Activated effector memory CD4-positive, alpha-beta T cell treated with anti-CD3 and anti-CD28 coated beads, Interleukin-2, amount 50 U/mL, for 16 hours (primary cell): ENCODE data around the gene FREM1.
"Not testable (repeated sequence)": the region's sequence is repeated elsewhere in the genome, so short reads cannot be mapped to it uniquely, and the experiment has no call there.

ENCODE experiments used
- DNase-seq: peaks from one replicate; pipeline ENCODE4 v3.0.0-alpha.2; 2020

FREM1 gene, protein sequence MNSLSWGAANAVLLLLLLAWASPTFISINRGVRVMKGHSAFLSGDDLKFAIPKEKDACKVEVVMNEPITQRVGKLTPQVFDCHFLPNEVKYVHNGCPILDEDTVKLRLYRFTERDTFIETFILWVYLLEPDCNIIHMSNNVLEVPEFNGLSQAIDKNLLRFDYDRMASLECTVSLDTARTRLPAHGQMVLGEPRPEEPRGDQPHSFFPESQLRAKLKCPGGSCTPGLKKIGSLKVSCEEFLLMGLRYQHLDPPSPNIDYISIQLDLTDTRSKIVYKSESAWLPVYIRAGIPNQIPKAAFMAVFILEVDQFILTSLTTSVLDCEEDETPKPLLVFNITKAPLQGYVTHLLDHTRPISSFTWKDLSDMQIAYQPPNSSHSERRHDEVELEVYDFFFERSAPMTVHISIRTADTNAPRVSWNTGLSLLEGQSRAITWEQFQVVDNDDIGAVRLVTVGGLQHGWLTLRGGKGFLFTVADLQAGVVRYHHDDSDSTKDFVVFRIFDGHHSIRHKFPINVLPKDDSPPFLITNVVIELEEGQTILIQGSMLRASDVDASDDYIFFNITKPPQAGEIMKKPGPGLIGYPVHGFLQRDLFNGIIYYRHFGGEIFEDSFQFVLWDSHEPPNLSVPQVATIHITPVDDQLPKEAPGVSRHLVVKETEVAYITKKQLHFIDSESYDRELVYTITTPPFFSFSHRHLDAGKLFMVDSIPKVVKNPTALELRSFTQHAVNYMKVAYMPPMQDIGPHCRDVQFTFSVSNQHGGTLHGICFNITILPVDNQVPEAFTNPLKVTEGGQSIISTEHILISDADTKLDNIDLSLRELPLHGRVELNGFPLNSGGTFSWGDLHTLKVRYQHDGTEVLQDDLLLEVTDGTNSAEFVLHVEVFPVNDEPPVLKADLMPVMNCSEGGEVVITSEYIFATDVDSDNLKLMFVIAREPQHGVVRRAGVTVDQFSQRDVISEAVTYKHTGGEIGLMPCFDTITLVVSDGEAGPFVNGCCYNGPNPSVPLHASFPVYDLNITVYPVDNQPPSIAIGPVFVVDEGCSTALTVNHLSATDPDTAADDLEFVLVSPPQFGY (N-terminal part only)

DNA sequence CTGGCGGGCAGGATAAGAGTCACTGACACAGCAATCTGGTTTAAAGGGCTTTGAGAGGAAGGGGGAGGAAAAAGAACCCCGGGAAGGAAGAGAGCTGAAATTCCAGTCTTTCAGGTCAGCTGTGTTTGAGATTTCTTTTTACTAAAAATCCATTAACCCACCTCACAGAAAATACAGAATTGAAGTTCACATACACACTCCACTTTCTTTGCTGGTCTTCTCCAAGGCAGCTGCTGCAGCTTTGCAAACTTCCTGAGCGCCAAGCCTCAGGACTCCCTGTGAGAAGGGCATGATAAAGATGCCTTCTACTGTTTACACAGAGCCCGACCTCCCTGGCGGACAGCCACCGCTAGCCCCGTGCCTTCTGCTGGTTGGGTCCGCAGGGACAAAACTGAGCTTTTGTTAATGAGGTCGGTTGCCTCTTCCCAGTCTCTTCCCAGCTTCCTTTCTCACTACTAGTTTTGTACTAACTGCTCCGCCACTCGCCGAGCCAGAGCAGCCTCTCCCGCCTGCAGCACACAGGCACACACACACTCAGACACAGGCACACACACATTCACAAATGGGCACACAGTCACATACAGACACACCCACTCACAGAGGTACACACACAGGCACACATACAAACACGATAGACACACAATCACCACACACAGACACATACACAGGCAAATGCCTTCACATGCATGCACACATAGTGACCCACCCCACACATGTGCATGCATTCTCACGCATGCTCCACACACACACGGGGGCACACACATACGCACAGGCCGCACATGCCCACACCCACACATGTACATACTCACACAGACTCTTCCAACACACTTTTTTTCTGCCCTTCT is at the start of gene FREM1:
FREM1 (minus strand) TSS at position 468 of the 845 bp plus-strand sequence. CDS start 41,451 bp downstream, outside the sequence.
- no peak for DNase-seq

DNA sequence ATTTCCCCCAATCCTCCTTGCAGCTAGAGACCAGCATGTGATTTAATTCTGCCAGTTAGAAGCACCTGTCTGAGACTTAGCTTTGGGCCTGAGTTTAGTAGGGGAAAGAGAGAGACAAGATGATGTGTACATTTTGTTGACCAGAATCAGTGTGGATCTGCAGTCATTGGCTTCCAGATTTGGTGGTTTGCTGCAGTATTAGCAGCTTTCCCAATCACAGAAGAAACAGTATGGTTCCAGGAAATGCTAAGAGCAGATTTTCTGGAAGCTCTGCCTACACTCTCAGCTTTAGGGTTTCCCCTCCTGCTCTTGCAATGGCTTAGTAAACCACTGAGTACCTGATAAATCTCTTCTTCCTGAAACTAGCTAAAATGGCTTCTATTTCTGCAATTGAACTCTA is 48.8 kb upstream of the FREM1 start:
- no peak for DNase-seq

DNA sequence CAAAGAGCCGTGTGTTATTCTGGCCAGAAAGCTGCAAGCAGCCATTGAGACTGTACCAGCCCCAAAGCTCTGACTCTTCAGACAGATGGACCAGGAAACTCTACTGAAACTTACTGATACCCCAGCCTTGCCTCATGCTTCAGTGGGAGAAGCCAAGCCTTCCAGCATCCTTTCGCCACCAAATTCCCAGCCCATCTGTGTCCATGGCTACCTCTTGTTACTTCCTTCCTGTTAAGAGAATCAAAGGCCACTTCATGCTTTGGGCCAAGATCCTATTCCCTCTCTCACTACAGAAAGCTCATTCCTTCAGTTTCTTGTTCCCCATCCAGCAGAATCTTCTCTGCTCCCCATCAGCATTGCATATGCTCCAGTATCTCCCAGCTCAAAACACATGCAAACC is 46.9 kb upstream of the FREM1 start:
- no peak for DNase-seq

DNA sequence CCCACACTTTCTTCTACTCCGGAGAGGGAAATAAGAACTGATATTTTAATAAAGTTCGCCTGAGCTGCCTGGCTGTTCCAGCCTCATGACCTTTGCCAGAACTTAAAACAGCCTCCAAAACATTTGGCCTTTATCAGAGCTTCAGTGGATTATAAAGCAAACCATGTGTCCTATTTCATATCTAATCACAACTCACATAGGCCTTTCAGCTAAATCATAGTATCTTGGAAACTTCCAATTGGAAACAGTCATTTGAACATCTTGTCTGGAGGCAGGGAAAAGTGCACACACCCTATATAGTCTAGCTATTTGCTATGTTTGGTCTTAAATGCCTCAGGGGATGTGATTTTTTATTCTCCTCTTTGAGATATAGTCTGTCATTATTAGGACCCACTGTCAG is 46.0 kb upstream of the FREM1 start:
- DNase-seq: no peak

DNA sequence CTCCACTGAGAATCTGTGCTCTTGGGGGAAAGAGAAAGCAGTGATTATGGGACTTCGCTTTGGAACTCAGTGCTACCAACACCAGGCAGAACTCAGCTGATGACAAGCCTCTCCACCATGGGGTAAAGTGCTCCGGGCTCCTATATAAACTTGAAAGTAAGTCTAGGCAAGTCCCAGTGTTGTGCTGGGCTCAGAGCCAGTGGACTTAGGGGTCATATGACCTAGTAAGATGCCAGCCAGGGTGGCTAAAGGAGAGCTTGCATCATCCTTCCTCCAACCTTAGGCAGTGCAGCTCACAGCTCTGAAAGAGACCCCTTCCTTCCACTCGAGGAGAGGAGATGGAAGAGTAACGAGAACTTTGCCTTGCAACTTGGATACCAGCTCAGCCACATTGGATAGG is 35.1 kb upstream of the FREM1 start:
- DNase-seq: no peak

DNA sequence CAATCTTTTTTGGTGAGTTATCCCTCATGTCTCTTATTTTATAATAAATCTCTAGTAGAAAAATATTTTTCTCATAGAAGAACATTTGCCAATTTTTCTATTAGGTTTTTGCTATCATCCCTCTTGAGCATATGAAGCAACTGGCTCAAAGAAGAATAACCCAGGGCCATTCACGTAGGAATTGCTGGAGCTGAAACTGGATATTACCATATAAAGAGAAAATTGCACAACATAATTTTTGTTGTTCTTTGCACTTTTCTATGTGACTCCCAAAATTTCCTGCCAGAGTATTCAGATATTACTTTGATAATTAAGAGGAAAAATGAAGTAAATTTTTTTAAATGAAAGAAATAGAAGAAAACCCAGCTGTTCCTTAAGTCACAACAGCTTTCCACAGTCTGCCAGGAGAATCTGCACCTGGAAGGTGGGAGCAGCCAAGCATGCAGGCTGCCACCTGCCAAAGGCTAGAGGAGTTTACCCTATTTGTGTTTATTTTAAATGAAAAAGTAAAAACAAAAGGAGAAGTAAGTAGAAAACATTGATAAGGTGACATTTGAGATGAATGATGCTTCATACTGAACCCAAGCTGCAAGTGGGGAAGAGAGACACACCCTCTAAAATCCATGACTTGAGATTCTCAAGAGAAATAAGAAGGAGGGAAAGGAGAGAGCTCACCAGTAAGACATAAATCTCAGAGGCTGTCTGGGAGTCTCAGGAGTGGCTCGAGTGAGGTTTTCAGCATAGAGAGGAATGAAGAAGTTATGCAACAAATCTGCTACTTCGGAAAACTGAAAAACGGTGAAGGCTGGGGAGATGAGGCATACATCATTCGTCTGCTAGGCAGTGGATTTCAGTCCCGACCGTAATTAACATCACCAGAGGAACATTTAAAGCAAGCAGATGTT is 31.5 kb upstream of the FREM1 start:
- no peak for DNase-seq

DNA sequence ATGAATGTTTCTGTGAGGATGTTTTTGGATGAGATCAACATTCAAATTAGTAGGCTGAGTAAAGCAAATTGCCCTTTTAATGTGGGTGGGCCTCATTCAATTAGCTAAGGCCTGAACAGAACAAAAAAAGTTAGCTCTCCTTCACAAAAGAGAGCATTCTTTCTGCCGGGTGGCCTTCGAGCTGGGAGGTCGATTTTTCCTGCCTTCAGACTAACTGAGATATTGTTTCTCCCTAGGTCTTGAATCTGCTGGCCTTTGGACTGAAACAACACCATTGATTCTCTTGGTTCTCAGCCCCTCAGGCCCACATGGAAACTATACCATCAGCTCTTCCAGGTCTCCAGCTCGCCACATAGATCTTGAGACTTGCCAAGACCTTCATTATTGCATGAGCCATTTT is 29.1 kb upstream of the FREM1 start:
- DNase-seq: no peak

DNA sequence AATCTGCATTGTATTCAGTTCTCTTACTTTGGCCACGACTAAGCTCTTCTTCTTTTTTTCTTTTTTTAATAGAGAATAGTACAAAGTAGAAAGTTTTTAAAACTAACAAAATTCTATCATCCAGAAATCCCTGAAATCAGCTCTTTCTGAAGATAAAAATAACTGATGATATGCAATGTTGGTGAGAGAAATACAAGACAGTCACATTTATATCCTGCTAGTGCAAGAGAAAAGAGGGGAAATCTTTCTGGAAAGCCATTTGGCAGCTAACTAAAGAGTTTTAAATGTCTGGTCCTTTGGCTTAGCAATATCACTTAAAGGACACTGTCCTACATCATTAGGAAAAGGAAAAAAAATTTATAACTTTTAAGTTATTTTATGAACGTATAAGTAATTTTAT is 27.0 kb upstream of the FREM1 start:
- DNase-seq: no peak

DNA sequence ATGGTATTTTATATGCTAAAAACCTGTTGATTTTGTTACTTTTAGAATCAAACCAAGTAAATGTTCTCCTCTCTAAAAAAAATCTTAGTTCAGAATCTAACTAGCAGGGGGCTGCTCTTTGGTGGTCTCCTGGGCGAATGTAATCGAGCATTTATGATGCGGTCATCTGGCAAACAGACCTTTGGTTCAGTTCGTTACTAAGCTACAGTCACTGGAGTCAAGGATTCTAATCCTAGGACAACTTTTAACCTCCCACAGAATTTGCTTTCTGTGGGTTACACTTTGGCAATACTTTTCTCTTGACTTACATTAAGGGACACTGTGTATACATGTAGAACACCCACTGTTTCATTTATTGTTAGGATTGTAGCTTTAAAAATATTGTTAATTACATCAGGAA is 26.3 kb upstream of the FREM1 start:
- DNase-seq: no peak

DNA sequence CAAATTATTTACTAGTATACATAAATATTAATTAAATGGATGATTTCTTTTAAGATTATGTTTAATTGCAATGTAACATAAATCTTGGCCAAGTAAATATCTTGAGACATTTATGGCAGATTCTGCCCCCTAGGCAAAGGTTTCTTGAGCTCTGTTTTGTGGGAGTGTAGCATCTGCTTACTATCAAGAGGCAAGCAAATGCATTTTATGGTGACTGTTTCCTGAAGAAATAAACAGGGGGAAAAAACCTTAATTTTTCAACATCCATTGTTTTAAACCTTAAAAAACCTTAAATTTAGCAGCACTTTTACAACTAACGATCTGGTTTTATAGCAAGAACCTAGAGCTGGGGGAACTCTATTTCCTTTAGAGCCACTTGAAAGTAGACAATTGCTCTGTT is 25.7 kb upstream of the FREM1 start:
- no peak for DNase-seq

DNA sequence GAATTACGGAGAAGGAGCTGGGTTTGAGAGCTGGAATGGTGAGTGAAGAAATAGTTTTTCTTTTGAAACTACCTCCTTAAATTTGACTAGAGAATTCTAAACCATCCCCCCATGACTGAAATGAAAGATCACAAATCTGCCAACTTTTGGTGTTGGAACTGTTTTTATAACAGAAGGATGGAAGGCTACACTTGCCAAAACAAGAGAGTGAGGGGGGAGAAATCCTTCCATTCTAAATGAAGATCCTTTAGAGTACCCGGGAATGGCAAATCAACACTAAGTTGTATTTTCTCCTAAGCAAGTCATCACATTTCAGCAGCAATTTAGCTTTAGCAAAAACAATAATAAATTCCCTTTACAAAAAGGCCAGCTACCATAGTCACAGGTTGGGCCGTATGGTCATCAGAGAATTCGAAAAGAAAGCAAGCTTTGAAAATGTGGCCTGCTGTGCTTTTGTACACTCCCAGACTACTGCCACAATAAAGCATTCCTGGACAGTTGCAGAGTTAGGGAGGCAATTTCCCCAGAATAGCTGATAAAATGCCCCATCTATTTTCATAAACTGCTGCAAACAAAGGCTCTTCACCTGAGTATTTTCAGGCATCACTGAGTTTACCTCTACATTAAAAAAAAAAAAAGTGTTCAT is 25.0 kb upstream of the FREM1 start:
- no peak for DNase-seq

DNA sequence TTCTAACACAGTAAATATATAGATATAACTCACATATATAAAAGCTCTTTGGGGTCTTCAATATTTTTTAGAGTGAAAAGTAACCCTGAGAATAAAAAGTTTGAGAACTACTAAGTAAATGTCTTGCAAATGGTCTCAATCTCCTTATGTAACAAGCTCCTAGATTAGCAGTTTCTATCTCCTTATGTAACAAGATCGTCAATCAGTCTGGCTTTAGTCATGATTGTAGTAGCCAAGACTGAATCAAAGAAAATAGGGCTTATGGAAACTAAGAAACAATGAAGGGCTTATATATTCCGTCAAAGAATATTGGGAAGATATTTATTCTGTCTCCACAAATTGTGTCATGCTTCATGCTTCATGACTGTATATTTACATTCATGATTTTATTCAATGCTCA is 22.4 kb upstream of the FREM1 start:
- DNase-seq: no peak

DNA sequence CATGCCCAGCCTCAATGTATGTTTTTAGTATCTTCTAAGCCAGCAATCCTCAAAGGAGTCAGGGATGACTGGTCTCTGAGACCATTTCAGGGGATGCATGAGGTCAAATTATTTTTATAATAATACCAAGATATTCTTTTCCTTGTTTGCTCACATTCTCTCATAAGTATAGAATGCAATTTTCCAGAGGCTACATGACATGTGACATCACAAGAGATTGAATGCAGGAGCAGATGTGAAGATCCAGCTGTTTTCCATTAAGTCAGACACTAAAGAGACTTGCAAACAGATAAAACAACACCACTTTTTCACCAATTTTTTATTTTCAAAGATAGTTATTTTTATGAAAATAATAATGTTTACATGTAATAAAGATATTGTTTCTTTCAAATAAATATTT is 22.0 kb upstream of the FREM1 start:
- DNase-seq: no peak

DNA sequence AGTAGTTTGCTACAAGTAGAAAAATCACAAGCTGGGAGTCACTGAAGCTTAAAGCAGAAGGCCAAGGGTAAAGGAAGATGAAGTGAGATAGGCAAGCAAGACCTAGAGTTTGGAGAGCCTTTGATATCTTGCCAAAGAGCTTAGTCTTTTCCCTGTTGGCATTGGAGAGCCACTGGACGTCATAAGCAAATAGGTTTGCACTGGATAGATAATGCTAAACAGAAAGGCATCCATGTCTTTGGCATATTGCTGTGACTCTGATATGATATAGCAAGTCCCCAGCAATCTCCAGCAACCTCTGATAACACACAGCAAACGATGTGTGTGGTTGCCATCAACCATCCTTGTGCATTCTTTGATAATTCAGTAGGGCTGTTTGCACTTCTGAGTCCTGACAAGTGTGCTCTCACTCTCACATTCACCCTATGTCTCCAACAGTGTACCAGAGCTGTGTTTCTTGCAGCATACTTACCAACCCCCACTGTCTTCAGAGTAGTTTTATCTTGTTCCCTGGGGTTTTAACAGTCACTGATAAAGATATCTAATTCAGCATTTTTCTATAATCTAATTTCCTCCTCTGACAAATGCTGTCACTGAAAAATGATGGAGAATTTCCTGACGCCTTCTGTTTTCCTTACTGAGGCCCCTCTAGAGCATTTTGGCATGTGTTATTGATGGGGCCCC is 16.9 kb upstream of the FREM1 start:
- DNase-seq: no peak

DNA sequence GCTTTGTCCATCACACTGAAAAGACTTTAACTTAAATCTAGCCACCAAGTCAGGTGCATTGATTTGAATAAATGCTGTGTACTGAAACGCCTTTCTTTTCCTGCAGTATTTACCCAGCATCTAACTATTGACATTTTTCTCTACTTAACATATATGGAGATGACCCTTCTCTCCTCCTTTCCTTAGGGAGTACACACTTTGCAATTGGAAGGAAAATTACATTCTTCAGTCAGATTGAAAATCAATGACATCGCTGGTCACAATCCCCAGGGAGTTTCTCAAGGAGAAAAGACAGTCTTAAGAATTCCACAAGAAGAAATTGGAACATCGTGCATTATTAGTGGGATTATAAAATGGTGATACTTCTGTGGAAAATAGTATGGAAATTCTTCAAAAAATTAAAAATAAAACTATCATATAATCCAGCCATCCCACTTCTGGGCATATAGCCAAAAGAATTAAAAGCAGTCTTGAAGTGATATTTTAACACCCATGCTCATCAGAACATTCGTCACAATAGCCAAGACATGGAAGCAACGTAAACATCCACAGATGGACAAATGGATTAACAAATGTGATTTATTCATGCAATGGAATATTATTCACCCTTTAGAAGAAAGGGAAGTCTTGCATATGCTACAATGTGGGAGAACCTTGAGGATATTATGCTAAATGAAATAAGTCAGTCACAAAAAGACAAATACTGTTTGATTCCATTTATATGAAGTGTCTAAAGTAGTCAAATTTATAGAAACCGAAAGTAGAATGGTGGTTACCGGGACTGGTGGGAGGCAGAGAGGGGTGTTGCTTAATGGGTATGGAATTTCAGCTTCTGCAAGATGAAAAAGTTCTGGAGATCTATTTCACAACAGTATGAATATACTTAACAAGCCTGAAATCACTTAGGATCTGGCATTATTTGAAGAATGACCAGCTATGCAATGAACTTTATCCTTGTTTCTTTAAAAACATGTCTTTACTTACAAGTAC is 14.3 kb upstream of the FREM1 start:
- no peak for DNase-seq

DNA sequence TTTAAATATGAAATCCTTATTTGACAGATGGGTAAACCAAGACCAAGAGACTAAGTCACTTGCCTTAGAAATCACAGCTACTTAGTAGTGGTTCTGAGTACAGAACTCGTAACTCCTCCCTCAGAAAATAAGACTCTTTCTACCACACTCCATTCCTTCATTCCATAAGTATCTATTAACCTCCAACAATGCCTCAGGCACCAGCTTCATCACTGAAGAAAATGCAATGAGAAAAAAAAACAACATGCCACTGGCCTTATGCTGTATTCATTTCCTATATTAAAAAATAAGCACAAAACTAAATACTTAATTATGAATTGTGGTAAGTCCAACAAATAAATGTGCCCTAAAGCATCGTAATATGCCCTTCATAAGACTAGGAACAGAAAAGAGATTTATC is 13.5 kb upstream of the FREM1 start:
- DNase-seq: no peak

DNA sequence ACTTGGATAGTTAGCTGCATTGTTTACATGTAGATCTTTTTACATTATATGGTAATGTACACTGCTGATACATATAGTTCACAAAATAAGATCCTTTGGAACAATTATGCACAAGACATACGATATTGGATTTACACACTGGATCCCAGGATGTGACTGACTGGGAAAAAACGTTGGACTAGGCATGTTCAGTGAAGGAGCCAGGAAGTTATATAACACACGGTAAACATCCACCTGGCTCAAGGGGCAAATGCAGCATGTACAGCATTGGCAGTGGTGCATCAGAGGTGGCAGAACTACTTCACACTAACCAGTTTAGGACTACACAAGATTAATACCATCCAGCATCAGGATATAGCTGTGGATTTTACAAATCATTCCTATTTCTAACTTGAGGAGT is 10.6 kb upstream of the FREM1 start:
- not testable (repeated sequence) for DNase-seq

DNA sequence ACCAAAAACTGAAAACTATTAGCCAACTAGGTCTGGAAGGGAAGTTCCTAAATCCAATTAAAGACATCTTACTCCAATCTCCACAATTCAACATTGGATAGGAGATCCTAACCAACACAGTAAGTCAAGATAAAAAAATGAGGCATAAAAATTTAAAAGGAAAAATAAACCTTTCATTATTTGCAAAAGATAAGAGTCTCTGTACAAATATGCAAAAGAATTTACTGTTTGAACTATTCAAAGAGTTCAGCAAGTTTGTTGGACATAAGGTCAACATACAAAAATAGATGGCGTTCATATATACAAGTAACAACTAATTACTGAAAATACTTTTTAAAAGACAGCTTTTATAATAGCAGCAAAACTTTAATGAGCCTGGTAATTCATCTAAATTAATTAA is 3.1 kb upstream of the FREM1 start:
- DNase-seq: no peak

DNA sequence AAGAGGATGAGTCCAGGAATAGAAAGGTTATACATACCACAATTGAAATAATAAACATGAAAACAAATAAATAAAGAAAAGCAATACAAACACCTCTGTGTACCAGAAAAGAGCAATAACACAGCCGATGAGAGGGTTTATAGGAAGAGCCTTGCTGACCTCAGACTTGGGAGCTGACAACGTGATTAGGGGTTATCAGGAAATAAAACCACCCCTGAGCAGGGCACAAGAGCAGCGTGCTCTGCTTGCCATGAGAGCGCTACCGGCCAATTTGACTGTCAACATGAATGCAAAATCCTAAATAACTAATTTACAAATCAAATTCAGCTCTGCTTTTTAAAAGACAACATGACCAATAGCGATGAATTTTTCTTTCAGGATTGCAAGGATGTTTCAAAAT is 2.6 kb upstream of the FREM1 start:
- no peak for DNase-seq
